Neural cell (in vitro differentiated cells): ENCODE data around the gene ITPR2.

Experiments used
- TF ChIP-seq, protein P1 (sequence below): fragments of 450-650 bp; IDR thresholded peaks from 2 replicates; pipeline ENCODE4 v1.5.1; 2014; ENCODE audit warnings: antibody characterized with exemption, mild to moderate bottlenecking, moderate library complexity; ENCODE audit not compliant: poor library complexity, severe bottlenecking
- TF ChIP-seq, protein P2 (sequence below): IDR thresholded peaks from 2 replicates; pipeline ENCODE4 v1.6.1; 2012; ENCODE audit warnings: borderline replicate concordance

DNA sequence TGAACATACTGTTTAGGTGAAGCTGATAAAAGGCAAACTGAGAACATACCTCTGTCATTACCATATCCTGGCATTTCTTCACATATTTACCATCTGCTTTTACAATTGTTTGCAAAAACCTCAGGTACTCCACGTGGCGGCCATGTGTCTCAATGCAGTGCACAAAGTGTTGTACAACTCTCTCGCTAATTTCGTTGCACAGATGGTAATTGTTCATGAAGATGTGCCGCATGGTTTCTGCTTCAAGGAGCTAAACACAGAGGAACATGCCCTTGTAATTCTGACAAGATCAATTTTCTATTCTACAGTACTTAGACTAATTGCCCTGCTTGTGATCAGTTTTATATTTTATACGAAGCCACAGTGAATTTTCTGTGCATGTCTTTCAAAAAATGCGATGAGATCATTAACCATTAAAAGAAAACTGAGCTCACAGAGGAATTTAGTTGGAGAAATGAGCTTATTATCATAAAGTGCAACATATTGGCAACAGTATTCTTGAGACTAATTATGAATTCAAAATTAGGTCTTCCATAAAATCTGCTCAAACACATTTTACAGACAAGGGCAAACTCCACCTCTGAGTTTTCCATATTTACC, 233.8 kb downstream of the ITPR2 start:
- TF ChIP-seq, protein P1, sequence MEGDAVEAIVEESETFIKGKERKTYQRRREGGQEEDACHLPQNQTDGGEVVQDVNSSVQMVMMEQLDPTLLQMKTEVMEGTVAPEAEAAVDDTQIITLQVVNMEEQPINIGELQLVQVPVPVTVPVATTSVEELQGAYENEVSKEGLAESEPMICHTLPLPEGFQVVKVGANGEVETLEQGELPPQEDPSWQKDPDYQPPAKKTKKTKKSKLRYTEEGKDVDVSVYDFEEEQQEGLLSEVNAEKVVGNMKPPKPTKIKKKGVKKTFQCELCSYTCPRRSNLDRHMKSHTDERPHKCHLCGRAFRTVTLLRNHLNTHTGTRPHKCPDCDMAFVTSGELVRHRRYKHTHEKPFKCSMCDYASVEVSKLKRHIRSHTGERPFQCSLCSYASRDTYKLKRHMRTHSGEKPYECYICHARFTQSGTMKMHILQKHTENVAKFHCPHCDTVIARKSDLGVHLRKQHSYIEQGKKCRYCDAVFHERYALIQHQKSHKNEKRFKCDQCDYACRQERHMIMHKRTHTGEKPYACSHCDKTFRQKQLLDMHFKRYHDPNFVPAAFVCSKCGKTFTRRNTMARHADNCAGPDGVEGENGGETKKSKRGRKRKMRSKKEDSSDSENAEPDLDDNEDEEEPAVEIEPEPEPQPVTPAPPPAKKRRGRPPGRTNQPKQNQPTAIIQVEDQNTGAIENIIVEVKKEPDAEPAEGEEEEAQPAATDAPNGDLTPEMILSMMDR = no peak
- TF ChIP-seq, protein P2, sequence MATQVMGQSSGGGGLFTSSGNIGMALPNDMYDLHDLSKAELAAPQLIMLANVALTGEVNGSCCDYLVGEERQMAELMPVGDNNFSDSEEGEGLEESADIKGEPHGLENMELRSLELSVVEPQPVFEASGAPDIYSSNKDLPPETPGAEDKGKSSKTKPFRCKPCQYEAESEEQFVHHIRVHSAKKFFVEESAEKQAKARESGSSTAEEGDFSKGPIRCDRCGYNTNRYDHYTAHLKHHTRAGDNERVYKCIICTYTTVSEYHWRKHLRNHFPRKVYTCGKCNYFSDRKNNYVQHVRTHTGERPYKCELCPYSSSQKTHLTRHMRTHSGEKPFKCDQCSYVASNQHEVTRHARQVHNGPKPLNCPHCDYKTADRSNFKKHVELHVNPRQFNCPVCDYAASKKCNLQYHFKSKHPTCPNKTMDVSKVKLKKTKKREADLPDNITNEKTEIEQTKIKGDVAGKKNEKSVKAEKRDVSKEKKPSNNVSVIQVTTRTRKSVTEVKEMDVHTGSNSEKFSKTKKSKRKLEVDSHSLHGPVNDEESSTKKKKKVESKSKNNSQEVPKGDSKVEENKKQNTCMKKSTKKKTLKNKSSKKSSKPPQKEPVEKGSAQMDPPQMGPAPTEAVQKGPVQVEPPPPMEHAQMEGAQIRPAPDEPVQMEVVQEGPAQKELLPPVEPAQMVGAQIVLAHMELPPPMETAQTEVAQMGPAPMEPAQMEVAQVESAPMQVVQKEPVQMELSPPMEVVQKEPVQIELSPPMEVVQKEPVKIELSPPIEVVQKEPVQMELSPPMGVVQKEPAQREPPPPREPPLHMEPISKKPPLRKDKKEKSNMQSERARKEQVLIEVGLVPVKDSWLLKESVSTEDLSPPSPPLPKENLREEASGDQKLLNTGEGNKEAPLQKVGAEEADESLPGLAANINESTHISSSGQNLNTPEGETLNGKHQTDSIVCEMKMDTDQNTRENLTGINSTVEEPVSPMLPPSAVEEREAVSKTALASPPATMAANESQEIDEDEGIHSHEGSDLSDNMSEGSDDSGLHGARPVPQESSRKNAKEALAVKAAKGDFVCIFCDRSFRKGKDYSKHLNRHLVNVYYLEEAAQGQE = no peak
